ENCODE measurements around the gene MYO3B.

GRCh38 chr2:170284205-170284604 lies 106.3 kb downstream of the MYO3B start:
- TF ChIP-seq ZNF121 (CRISPR knock-in tag; IDR thresholded peaks at IDR 0.05) (no peak), CTCF (IDR thresholded peaks at IDR 0.05) (no peak), ZNF281 (CRISPR knock-in tag; IDR thresholded peaks at IDR 0.05) (no peak), NFYB (CRISPR knock-in tag; conservative IDR thresholded peaks at IDR 0.05; ENCODE audit: low read depth) (no peak), SP1 (CRISPR knock-in tag; conservative IDR thresholded peaks at IDR 0.05) (no peak), KAT7 (CRISPR knock-in tag; IDR thresholded peaks at IDR 0.05; ENCODE audit: borderline replicate concordance) (no peak)
- TF ChIP-seq, protein P1, sequence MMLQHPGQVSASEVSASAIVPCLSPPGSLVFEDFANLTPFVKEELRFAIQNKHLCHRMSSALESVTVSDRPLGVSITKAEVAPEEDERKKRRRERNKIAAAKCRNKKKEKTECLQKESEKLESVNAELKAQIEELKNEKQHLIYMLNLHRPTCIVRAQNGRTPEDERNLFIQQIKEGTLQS (CRISPR knock-in tag; conservative IDR thresholded peaks at IDR 0.05) = no peak

All from WTC11 (cell line).